ENCODE measurements around the gene WNT3. TPM values are rescaled to one million over a fixed set of nuclear protein-coding genes. Genes with fewer than 3 reads are reported as not detected.

Gene WNT3
- total RNA-seq, 4 donors from 2014 or later = 0.46 to 0.90 TPM; not detected in 2

DNA sequence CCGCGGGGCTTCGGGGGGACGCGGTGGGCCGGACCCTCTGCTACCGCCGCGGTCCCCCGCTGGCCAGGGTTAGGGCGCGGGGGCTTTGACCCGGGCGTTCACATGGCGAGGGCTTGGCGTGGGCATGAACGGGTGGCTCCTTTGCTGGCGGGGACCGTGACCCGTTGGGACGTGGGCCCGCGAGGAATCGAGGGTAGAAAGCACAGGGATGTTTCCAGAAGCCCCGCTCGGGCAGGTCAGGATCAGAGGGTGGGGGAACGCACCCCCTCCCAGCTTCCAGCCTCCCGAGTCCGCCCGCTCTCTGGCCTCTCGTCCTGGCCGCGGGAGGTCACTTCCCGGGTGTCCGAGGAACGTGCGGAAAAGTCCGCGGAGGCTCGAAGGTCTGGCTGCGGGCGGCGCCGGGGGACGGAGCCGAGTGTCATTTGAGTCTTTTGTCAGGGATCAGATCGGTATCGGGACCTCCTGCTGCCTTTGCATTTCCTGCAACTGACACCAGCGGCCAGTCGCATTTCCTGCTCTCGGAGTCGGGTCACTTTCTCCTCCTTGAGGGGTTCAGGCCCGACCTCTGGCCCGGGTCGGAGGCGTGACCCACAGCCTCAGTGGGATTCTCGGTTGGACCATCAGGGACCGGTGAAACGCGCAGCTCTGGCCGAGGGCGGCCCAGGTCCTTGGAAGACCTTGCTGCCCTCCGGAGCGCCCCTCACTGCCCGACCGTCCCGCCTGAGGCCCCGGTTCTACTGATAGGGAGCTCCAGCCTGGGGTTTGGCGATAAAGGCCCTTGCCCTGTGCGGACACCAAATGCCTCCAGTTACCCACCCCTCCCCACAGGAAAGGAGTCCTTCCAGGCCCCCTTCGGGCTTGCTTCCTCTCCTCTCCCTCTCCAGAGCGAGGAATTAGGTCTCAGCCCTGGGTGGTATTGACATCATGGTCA is 702 bp upstream of the WNT3 start:
- TF ChIP-seq, protein P1, sequence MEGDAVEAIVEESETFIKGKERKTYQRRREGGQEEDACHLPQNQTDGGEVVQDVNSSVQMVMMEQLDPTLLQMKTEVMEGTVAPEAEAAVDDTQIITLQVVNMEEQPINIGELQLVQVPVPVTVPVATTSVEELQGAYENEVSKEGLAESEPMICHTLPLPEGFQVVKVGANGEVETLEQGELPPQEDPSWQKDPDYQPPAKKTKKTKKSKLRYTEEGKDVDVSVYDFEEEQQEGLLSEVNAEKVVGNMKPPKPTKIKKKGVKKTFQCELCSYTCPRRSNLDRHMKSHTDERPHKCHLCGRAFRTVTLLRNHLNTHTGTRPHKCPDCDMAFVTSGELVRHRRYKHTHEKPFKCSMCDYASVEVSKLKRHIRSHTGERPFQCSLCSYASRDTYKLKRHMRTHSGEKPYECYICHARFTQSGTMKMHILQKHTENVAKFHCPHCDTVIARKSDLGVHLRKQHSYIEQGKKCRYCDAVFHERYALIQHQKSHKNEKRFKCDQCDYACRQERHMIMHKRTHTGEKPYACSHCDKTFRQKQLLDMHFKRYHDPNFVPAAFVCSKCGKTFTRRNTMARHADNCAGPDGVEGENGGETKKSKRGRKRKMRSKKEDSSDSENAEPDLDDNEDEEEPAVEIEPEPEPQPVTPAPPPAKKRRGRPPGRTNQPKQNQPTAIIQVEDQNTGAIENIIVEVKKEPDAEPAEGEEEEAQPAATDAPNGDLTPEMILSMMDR (IDR thresholded peaks at IDR 0.05) = no peak
- Histone ChIP-seq H3K4me3 (no peak overlapping the region), H3K36me3 (no peaks in the 10 kb centered on the region), H3K27ac (no peak overlapping the region), H3K27me3 (peaks cover 8 to 52% of the 10 kb centered on the region in 2 donors), H3K4me1 (peaks cover 0 to 11% of the 10 kb centered on the region in 2 donors), H3K9me3 (no peaks in the 10 kb centered on the region)
- intact Hi-C loops (cut with DNase I; ENCODE audit: low total_unique reads) = no loop called here
- DNase-seq = no peak

DNA sequence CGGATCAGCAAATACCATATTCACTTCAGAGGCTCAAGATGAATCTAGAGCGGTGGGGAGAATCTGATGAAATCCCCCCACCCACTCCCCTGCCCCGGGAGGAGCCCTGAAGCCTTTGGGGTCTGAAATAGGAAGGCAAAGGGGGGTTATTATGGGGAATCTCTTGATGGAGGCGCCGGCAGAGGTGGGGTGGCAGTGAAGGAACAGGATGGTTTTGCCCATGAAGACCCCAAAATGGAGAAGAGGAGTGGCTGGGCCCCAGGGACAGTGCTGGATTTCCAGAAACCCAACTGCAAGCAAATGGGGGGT is 637 bp downstream of the WNT3 start:
- Histone ChIP-seq H3K27me3 (peaks cover 8 to 52% of the 10 kb centered on the region in 2 donors), H3K9me3 (no peaks in the 10 kb centered on the region), H3K4me3 (no peak overlapping the region), H3K36me3 (no peaks in the 10 kb centered on the region), H3K27ac (no peak overlapping the region), H3K4me1 (peaks cover 0 to 11% of the 10 kb centered on the region in 2 donors)
- no peak for TF ChIP-seq POLR2A (IDR thresholded peaks at IDR 0.05)
- TF ChIP-seq, protein P1 (IDR thresholded peaks at IDR 0.05) = no peak
- intact Hi-C loops (cut with DNase I; ENCODE audit: low total_unique reads) = no loop called here
- DNase-seq = no peak

DNA sequence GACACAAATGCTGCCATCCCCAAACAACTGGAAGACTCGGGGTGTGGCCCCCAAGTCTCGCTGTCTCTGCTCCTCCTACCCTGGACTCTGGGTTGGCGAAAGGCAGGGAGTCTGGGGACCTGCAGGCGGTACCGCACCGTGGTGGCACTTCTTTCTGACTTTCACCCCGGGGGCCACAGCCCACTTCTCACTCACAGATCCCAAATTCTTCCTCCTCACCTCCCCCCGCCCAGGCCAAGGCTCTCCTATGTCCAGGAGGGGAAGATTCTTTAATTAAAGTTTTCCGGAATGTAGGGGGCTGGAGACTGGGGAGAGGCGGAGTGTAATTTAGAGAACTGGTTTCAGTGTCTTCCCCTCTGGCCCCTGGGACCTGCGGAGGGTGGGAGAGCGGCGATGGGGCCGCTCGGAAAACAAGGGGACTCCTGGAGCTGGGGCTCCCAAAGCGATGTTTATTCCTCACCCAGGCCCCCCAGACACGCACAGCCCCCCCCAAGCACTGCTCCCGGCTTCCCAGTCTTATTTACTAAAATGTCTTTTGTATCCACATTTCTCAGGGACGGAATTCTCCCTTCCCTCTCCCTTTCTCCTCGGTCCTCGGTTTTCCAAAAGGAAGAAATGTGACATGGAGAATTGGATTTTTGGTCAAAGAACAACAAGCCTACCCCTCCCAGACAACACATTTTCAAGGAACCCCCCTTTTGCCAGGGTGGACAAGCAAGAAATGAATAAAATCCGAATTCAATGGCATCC is 1.2 kb downstream of the WNT3 start:
- H3K4me3 ChIP-seq = no peak overlapping the region
- H3K27me3 ChIP-seq = peaks cover 4 to 48% of the 10 kb centered on the region in 2 donors
- intact Hi-C loops (cut with DNase I; ENCODE audit: low total_unique reads) = no loop called here
- TF ChIP-seq POLR2A (IDR thresholded peaks at IDR 0.05) = no peak
- TF ChIP-seq, protein P1 (IDR thresholded peaks at IDR 0.05) = no peak
- H3K27ac ChIP-seq = no peak overlapping the region
- H3K4me1 ChIP-seq = peaks cover 0 to 11% of the 10 kb centered on the region in 2 donors
- H3K36me3 ChIP-seq = no peaks in the 10 kb centered on the region
- no peak for DNase-seq
- H3K9me3 ChIP-seq = no peaks in the 10 kb centered on the region

DNA sequence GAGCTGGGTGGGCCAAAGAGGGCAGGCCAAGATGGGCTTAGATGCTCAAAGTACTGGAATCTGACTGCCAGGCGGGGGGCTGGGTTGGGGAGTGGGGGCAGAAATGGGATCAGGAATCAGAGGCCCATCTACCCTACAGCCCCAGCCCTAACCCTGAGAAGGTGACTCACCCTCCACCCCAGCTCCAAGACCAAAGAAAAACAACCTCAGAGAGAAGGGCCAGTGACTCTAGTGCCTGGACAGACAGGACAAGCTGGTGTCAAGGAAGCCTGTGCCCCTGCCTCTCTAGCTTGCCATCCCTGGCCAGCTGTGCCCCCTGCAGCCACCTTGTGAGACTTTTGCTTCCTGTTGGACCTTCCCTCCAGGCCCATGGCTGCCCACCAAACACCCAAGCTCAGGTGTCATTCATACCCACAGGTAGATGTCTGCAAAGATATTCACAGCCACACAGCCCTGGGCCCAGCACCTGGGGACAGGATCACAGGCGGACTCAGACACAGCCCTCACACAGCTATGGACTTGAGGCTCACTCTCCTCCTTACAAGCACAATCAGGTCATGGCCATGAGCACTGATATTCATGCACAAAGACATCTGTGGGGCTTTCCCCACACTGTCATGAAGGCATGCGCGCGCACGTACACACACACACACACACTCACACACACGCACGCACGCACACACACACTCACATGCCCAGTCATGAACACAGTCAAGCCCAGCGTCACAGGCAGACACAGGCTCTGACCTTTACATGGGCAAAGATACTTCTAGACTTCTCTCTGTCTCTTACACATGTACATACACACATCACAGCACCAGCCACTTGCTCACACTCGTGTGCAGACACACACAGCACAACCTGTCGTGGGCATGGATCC is 2.8 kb downstream of the WNT3 start:
- Histone ChIP-seq H3K36me3 (no peaks in the 10 kb centered on the region), H3K27ac (no peak overlapping the region), H3K4me1 (peaks cover 0 to 11% of the 10 kb centered on the region in 2 donors), H3K4me3 (no peak overlapping the region), H3K27me3 (peaks cover 0 to 32% of the 10 kb centered on the region in 2 donors), H3K9me3 (no peaks in the 10 kb centered on the region)
- intact Hi-C loops (cut with DNase I; ENCODE audit: low total_unique reads) = no loop called here
- TF ChIP-seq, protein P1 (IDR thresholded peaks at IDR 0.05) = no peak
- TF ChIP-seq POLR2A (IDR thresholded peaks at IDR 0.05) = no peak
- no peak for DNase-seq

Data from uterus (tissue), 4 donors.